Body of pancreas (tissue), 4 donors: ENCODE measurements around the gene AKR1C4.

Experiments
- CTCF ChIP-seq, 7 experiments: fragments of 450-650 bp in 4 of 7; fragments of 200-600 bp in 3 of 7; sonication (generic) in 3 of 7; IDR thresholded peaks; one replicate each; pipeline ENCODE4 v1.5.1; 2016 to 2019; ENCODE audit warnings: antibody characterized with exemption in 7 of 7
- POLR2A ChIP-seq, 3 donors: fragments of 450-650 bp; IDR thresholded peaks; one replicate each; pipeline ENCODE4 v1.6.1; 2016; ENCODE audit warnings: antibody characterized with exemption in 3 of 3, mild to moderate bottlenecking in 2 of 3

- TF ChIP-seq CTCF (IDR thresholded peaks at IDR 0.05) (no peak), POLR2A (IDR thresholded peaks at IDR 0.05) (no peak)
These were observed 45.6 kb upstream of the AKR1C4 start for GRCh38 chr10:5151076-5151475.
